DND-41 (cell line): Measurements from ENCODE around the gene BMPR2.
"Not testable (repeated sequence)": the region's sequence is repeated elsewhere in the genome, so short reads cannot be mapped to it uniquely, and the experiment has no call there.

ENCODE experiments used
- ATAC-seq: fragments of 200-7000 bp; cut with Tn5 transposase; 3 replicates; pipeline ENCODE4 v1.9.1; 2021; ENCODE audit warnings: low read depth; ENCODE audit not compliant: insufficient read depth
- DNase-seq: peaks from one replicate; pipeline ENCODE4 v3.0.0-alpha.2; 2020
- H2AFZ ChIP-seq: 2 replicates; pipeline ENCODE4 v1.6.0; 2012; ENCODE audit warnings: low read depth, low read length
- H3K27ac ChIP-seq: 2 replicates; pipeline ENCODE4 v1.5.1; 2012; ENCODE audit warnings: low read length, inconsistent platforms
- H3K27me3 ChIP-seq: fragments of 200-600 bp; sonication (generic); 2 replicates; pipeline ENCODE4 v1.6.0; 2012; ENCODE audit warnings: low read length, mild to moderate bottlenecking, inconsistent platforms; ENCODE audit not compliant: insufficient read depth, poor library complexity
- H3K36me3 ChIP-seq: 2 replicates; pipeline ENCODE4 v1.5.1; 2012; ENCODE audit warnings: low read length, inconsistent platforms; ENCODE audit not compliant: insufficient read depth
- H3K4me1 ChIP-seq: 2 replicates; pipeline ENCODE4 v1.5.1; 2012; ENCODE audit warnings: mild to moderate bottlenecking, low read length; ENCODE audit not compliant: insufficient read depth
- H3K4me2 ChIP-seq: 2 replicates; pipeline ENCODE4 v1.6.0; 2012; ENCODE audit warnings: mild to moderate bottlenecking, moderate library complexity, low read length, inconsistent platforms; ENCODE audit not compliant: insufficient read depth
- H3K4me3 ChIP-seq, 2 experiments: fragments of 200-600 bp in 1 of 2; shearing (Covaris generic) in 1 of 2; 2 replicates each; pipeline ENCODE4 v1.5.1; 2012 to 2016; ENCODE audit warnings: inconsistent platforms in 2 of 2, low read length in 2 of 2, mild to moderate bottlenecking in 2 of 2, low read depth in 1 of 2, moderate library complexity in 1 of 2
- H3K79me2 ChIP-seq: 2 replicates; pipeline ENCODE4 v1.6.0; 2012; ENCODE audit warnings: low read length, inconsistent platforms; ENCODE audit not compliant: insufficient read depth
- H3K9ac ChIP-seq: 2 replicates; pipeline ENCODE4 v1.6.0; 2012; ENCODE audit warnings: low read depth, mild to moderate bottlenecking, inconsistent platforms, low read length, moderate library complexity
- H3K9me3 ChIP-seq: 2 replicates; pipeline ENCODE4 v1.5.1; 2012; ENCODE audit warnings: low read length, moderate library complexity, mild to moderate bottlenecking, inconsistent platforms; ENCODE audit not compliant: insufficient read depth, severe bottlenecking
- H4K20me1 ChIP-seq: 2 replicates; pipeline ENCODE4 v1.6.0; 2012; ENCODE audit warnings: low read length; ENCODE audit not compliant: insufficient read depth
- EZH2 ChIP-seq: IDR thresholded peaks from 3 replicates; pipeline ENCODE4 v1.6.1; 2012; ENCODE audit warnings: borderline replicate concordance, low read depth, mild to moderate bottlenecking, moderate library complexity, low read length, inconsistent platforms; ENCODE audit not compliant: severe bottlenecking
- TF ChIP-seq, protein P1 (sequence below): IDR thresholded peaks from 2 replicates; pipeline ENCODE4 v1.5.1; 2012; ENCODE audit warnings: borderline replicate concordance, low read length, moderate library complexity, mild to moderate bottlenecking; ENCODE audit not compliant: poor library complexity, severe bottlenecking; ENCODE audit errors: extremely low read depth

Gene BMPR2

DNA sequence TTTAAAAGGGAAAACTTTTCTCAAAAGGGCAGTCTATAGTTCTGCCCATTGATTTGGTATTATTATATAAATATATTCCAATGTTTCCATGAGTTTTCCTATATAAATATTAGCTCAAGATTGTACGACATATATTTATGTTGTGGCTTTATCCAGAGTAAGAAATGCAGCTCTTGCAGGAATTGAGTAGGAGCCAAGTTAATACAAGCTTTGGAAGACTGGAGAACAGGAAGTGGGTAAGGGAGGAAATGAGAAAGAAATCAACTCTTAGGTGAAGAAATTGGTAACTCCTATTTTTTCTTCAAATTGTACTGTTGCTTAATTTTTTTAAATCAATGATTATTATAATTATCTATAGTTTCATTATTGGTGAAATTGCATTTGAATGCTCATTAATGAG, 153.3 kb downstream of the BMPR2 start:
- no peak for DNase-seq
- H2AFZ ChIP-seq, result no peak overlapping the region
- no peaks in the 10 kb centered on the region for H3K27me3 ChIP-seq
- no peak overlapping the region for H3K4me3 ChIP-seq
- peaks cover 21% of the 10 kb centered on the region for H3K4me1 ChIP-seq
- no peak overlapping the region for H3K9ac ChIP-seq
- TF ChIP-seq, protein P1, sequence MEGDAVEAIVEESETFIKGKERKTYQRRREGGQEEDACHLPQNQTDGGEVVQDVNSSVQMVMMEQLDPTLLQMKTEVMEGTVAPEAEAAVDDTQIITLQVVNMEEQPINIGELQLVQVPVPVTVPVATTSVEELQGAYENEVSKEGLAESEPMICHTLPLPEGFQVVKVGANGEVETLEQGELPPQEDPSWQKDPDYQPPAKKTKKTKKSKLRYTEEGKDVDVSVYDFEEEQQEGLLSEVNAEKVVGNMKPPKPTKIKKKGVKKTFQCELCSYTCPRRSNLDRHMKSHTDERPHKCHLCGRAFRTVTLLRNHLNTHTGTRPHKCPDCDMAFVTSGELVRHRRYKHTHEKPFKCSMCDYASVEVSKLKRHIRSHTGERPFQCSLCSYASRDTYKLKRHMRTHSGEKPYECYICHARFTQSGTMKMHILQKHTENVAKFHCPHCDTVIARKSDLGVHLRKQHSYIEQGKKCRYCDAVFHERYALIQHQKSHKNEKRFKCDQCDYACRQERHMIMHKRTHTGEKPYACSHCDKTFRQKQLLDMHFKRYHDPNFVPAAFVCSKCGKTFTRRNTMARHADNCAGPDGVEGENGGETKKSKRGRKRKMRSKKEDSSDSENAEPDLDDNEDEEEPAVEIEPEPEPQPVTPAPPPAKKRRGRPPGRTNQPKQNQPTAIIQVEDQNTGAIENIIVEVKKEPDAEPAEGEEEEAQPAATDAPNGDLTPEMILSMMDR, result no peak
- no peak for TF ChIP-seq EZH2
- H3K27ac ChIP-seq, result no peak overlapping the region
- H4K20me1 ChIP-seq, result no peaks in the 10 kb centered on the region
- no peaks in the 10 kb centered on the region for H3K9me3 ChIP-seq
- no peaks in the 10 kb centered on the region for H3K79me2 ChIP-seq
- no peaks in the 10 kb centered on the region for H3K36me3 ChIP-seq
- ATAC-seq, result 0 out of 3 replicates have a peak, but pooled peaks have one; percentile 31
- H3K4me2 ChIP-seq, result no peak overlapping the region

DNA sequence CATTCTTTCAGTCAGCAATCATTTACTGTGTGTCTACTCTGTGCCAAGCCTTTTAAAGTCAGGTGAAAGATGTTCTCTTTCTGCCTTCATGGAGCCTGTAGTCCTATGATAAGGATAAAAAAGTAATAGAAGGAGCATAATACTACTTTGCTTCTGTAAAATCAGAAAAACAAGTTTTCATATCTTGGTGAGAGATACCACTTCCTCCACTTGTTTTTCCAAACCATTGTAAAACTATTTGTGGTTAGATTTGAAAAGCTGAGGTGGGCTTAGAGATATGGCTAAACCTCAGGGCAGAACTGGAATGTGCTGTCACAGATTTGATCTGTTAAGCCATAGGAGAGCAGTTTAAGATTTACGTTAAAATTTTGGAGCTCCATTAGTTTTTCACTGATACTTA, 153.9 kb downstream of the BMPR2 start:
- Histone ChIP-seq H3K4me1 (peaks cover 21% of the 10 kb centered on the region), H3K4me3 (no peak overlapping the region), H3K9me3 (no peaks in the 10 kb centered on the region), H3K9ac (no peak overlapping the region), H3K79me2 (no peaks in the 10 kb centered on the region), H2AFZ (no peak overlapping the region), H3K4me2 (no peak overlapping the region), H4K20me1 (no peaks in the 10 kb centered on the region), H3K36me3 (no peaks in the 10 kb centered on the region), H3K27me3 (no peaks in the 10 kb centered on the region), H3K27ac (no peak overlapping the region)
- ATAC-seq, result peak; percentile 86
- no peak for TF ChIP-seq EZH2
- TF ChIP-seq, protein P1, result no peak
- no peak for DNase-seq

DNA sequence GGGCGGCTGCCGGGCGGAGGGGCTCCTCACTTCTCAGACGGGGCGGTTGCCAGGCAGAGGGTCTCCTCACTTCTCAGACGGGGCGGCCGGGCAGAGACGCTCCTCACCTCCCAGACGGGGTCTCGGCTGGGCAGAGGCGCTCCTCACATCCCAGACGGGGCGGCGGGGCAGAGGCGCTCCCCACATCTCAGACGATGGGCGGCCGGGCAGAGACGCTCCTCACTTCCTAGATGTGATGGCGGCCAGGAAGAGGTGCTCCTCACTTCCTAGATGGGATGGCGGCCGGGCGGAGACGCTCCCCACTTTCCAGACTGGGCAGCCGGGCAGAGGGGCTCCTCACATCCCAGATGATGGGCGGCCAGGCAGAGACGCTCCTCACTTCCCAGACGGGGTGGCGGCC, 159.2 kb downstream of the BMPR2 start:
- not testable (repeated sequence) for H3K4me1 ChIP-seq, DNase-seq, H3K9ac ChIP-seq, H3K27me3 ChIP-seq, ATAC-seq, H3K9me3 ChIP-seq, H3K79me2 ChIP-seq, H3K27ac ChIP-seq, H2AFZ ChIP-seq, H3K36me3 ChIP-seq, H3K4me3 ChIP-seq, H3K4me2 ChIP-seq, H4K20me1 ChIP-seq

DNA sequence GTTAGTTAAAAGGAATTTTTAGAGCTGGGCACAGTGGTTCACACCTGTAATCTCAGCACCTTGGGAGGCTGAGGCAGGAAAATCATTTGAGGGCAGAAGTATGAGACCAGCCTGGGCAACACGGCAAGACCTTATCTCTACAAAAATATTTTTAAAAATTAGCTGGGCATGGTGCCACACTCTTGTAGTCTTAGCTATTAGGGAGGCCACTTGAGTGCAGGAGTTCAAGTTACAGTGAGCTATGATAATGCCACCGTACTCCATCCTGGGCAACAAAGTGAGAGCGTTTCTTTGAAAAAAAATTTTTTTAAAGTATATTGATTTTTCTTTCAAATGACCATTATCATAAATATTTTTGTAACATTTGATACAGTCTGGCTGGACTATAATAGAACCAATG, 165.0 kb downstream of the BMPR2 start:
- TF ChIP-seq, protein P1, result no peak
- TF ChIP-seq EZH2, result no peak
- H3K27me3 ChIP-seq, result no peaks in the 10 kb centered on the region
- H3K9me3 ChIP-seq, result no peaks in the 10 kb centered on the region
- H3K4me1 ChIP-seq, result 0 out of 2 replicates have a peak, but pooled peaks cover 4% of the 10 kb centered on the region
- H3K36me3 ChIP-seq, result no peaks in the 10 kb centered on the region
- H2AFZ ChIP-seq, result no peak overlapping the region
- H3K9ac ChIP-seq, result no peak overlapping the region
- H3K4me2 ChIP-seq, result no peak overlapping the region
- no peak overlapping the region for H3K4me3 ChIP-seq
- DNase-seq (no peak), ATAC-seq (no peak)
- H3K79me2 ChIP-seq, result no peaks in the 10 kb centered on the region
- no peaks in the 10 kb centered on the region for H4K20me1 ChIP-seq
- H3K27ac ChIP-seq, result no peak overlapping the region
